Upper lobe of left lung (tissue), 4 donors: ENCODE results near the gene DISC1.

ENCODE experiments used
- CTCF ChIP-seq, 6 experiments: fragments of 450-650 bp in 4 of 6; fragments of 200-600 bp in 2 of 6; sonication (generic) in 2 of 6; IDR thresholded peaks; one replicate each; pipeline ENCODE4 v1.5.1; 2016 to 2019; ENCODE audit warnings: antibody characterized with exemption in 6 of 6
- EP300 ChIP-seq, 4 donors: sonication (generic); formaldehyde crosslinking; IDR thresholded peaks; one replicate each; pipeline ENCODE4 v1.5.1; 2017; ENCODE audit warnings: antibody characterized with exemption in 4 of 4, control low read depth in 2 of 4
- POLR2A ChIP-seq, 4 donors: fragments of 450-650 bp; IDR thresholded peaks; one replicate each; pipeline ENCODE4 v1.5.1; 2016 to 2017; ENCODE audit warnings: antibody characterized with exemption in 4 of 4, mild to moderate bottlenecking in 2 of 4
- POLR2AphosphoS5 ChIP-seq, 2 donors: sonication (generic); formaldehyde crosslinking; IDR thresholded peaks; one replicate each; pipeline ENCODE4 v1.5.1; 2017; ENCODE audit warnings: antibody characterized with exemption in 2 of 2

- TF ChIP-seq EP300 (IDR thresholded peaks at IDR 0.05) (no peak), CTCF (IDR thresholded peaks at IDR 0.05) (no peak), POLR2A (IDR thresholded peaks at IDR 0.05) (no peak), POLR2AphosphoS5 (IDR thresholded peaks at IDR 0.05) (no peak)
Measured at GRCh38 chr1:231665726-231666125, 39.1 kb downstream of the DISC1 start.
